HG02763 (cell line): ENCODE data around the gene TMEM205.
"Not testable (repeated sequence)": the region's sequence is repeated elsewhere in the genome, so short reads cannot be mapped to it uniquely, and the experiment has no call there.

ENCODE experiments used
- ATAC-seq: cut with Tn5 transposase; IDR thresholded peaks from one replicate; pipeline ENCODE4 v1.9.1; 2021; ENCODE audit warnings: mild to moderate bottlenecking, moderate library complexity; ENCODE audit not compliant: unreplicated experiment

TMEM205 gene

GRCh38 chr19:11373166-11373884 lies 27.3 kb upstream of the TMEM205 start:
- ATAC-seq, result no peak

GRCh38 chr19:11370744-11371143 lies 24.7 kb upstream of the TMEM205 start:
- no peak for ATAC-seq

GRCh38 chr19:11367528-11367927 lies 21.5 kb upstream of the TMEM205 start:
- no peak for ATAC-seq

- ATAC-seq, result no peak
Observed at GRCh38 chr19:11365557-11366117, 19.6 kb upstream of the TMEM205 start.

GRCh38 chr19:11364935-11365334 lies 18.9 kb upstream of the TMEM205 start:
- no peak for ATAC-seq

- no peak for ATAC-seq
Observed at GRCh38 chr19:11364296-11364904, 18.3 kb upstream of the TMEM205 start.

GRCh38 chr19:11363881-11364280 lies 17.8 kb upstream of the TMEM205 start:
- ATAC-seq, result no peak

GRCh38 chr19:11361771-11362731 lies 16.0 kb upstream of the TMEM205 start:
- no peak for ATAC-seq

- ATAC-seq, result no peak
Observed at GRCh38 chr19:11361037-11361770, 15.1 kb upstream of the TMEM205 start.

- no peak for ATAC-seq
Observed at GRCh38 chr19:11359421-11359820, 13.4 kb upstream of the TMEM205 start.

GRCh38 chr19:11356676-11357550 lies 10.8 kb upstream of the TMEM205 start:
- no peak for ATAC-seq

- no peak for ATAC-seq
Observed at GRCh38 chr19:11356074-11356397, 10.0 kb upstream of the TMEM205 start.

GRCh38 chr19:11355160-11356073 lies 9.3 kb upstream of the TMEM205 start, which contains the start of gene PLPPR2:
PLPPR2 (plus strand) TSS chr19:11355432; CDS start chr19:11357674, 2,242 bp downstream.
- no peak for ATAC-seq

GRCh38 chr19:11354102-11354501 lies 8.0 kb upstream of the TMEM205 start:
- ATAC-seq, result not testable (repeated sequence)

GRCh38 chr19:11349171-11349570 lies 3.1 kb upstream of the TMEM205 start:
- ATAC-seq, result no peak

GRCh38 chr19:11347546-11348039 lies 1.5 kb upstream of the TMEM205 start:
- no peak for ATAC-seq

GRCh38 chr19:11345122-11345803 lies 805 bp downstream of the TMEM205 start:
- ATAC-seq, result no peak

GRCh38 chr19:11342429-11342828 lies 3.6 kb downstream of the TMEM205 start:
- no peak for ATAC-seq
